ENCODE data around the gene TNS3. TPM values are rescaled to one million over a fixed set of nuclear protein-coding genes. Genes with fewer than 3 reads are reported as not detected.
A peak's percentile ranks its signal among the peaks of the same experiment; 100 is the strongest.

The TNS3 gene
- total RNA-seq, 1 experiment from 2014 or later = 9.5 TPM

GRCh38 chr7:47414342-47415317 lies 167.3 kb downstream of the TNS3 start:
- Histone ChIP-seq H2AK5ac (ENCODE audit: insufficient read length, low read length) (no peak overlapping the region), H3K4me2 (ENCODE audit: insufficient read depth, insufficient read length, low read length) (no peak overlapping the region), H3K79me1 (ENCODE audit: insufficient read depth, low read depth, low read length, poor library complexity, severe bottlenecking) (no peaks in the 10 kb centered on the region), H3K27me3 (ENCODE audit: insufficient read depth, low read length) (no peaks in the 10 kb centered on the region), H2AFZ (ENCODE audit: low read length) (no peak overlapping the region), H4K20me1 (ENCODE audit: control insufficient read depth, insufficient read depth, insufficient read length) (no peaks in the 10 kb centered on the region), H3K4me1 (ENCODE audit: insufficient read depth, low read length) (peaks cover 2% of the 10 kb centered on the region; the same call in 1 of the 2 replicates), H3K56ac (ENCODE audit: insufficient read length, low read depth, low read length) (no peak overlapping the region), H3K79me2 (ENCODE audit: insufficient read depth, low read length) (no peaks in the 10 kb centered on the region), H2BK5ac (ENCODE audit: insufficient read length, low read length) (no peak overlapping the region), H4K5ac (ENCODE audit: insufficient read length, low read depth, low read length) (no peak overlapping the region), H3K23me2 (ENCODE audit: insufficient read length, low read depth, low read length, poor library complexity, severe bottlenecking) (no peaks in the 10 kb centered on the region), H4K8ac (replicated peaks; ENCODE audit: insufficient read length, low read depth, low read length) (no peak overlapping the region), H2BK15ac (ENCODE audit: low read depth, low read length) (no peak overlapping the region), H3K23ac (ENCODE audit: insufficient read length, low read depth, low read length) (no peak overlapping the region), H3K4ac (ENCODE audit: low read depth, low read length) (no peak overlapping the region), H2BK12ac (ENCODE audit: insufficient read length, low read depth, low read length) (no peak overlapping the region), H3K9me3 (ENCODE audit: control insufficient read depth, low read depth, low read length) (no peaks in the 10 kb centered on the region), H3K27ac (ENCODE audit: insufficient read length, low read depth, low read length) (no peak overlapping the region), H2BK120ac (ENCODE audit: low read depth, low read length, poor library complexity, severe bottlenecking) (no peak overlapping the region), H4K91ac (ENCODE audit: insufficient read length, low read depth, low read length) (no peak overlapping the region), H3K14ac (ENCODE audit: insufficient read depth, low read length) (no peak overlapping the region), H3K9ac (ENCODE audit: extremely low read depth, insufficient read length, low read length) (no peak overlapping the region), H3K18ac (ENCODE audit: insufficient read length, low read depth, low read length) (no peak overlapping the region), H3T11ph (ENCODE audit: low read length) (no peak overlapping the region), H2BK20ac (ENCODE audit: low read depth, low read length, poor library complexity, severe bottlenecking) (no peak overlapping the region)
- WGBS (ENCODE audit: extremely low coverage, insufficient read length, low lambda C conversion rate) = no CpG with 5 or more reads among the region's 17 CpGs
- peaks cover 0 to 3% (median 1%) of the 10 kb centered on the region in 3 experiments; a peak in 3 of 7 replicates for H3K36me3 Mint-ChIP-seq (ENCODE audit: insufficient read depth in 1 of 3, low read depth in 3 of 3)
- H3K27ac Mint-ChIP-seq = peak overlapping the region in 1 of 3 experiments; percentile 44; a peak in 1 of 7 replicates
- DNase-seq = no peak
- H3K9me3 Mint-ChIP-seq = no peaks in the 10 kb centered on the region
- H3K27me3 Mint-ChIP-seq (ENCODE audit: low read depth) = no peaks in the 10 kb centered on the region
- peaks cover 8 to 9% of the 10 kb centered on the region in 2 experiments for H3K4me1 Mint-ChIP-seq
- no peak overlapping the region; a peak in 1 of 5 replicates for H3K4me3 Mint-ChIP-seq
- TF ChIP-seq, protein P1, sequence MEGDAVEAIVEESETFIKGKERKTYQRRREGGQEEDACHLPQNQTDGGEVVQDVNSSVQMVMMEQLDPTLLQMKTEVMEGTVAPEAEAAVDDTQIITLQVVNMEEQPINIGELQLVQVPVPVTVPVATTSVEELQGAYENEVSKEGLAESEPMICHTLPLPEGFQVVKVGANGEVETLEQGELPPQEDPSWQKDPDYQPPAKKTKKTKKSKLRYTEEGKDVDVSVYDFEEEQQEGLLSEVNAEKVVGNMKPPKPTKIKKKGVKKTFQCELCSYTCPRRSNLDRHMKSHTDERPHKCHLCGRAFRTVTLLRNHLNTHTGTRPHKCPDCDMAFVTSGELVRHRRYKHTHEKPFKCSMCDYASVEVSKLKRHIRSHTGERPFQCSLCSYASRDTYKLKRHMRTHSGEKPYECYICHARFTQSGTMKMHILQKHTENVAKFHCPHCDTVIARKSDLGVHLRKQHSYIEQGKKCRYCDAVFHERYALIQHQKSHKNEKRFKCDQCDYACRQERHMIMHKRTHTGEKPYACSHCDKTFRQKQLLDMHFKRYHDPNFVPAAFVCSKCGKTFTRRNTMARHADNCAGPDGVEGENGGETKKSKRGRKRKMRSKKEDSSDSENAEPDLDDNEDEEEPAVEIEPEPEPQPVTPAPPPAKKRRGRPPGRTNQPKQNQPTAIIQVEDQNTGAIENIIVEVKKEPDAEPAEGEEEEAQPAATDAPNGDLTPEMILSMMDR (conservative IDR thresholded peaks at IDR 0.05) = no peak
